Astrocyte (in vitro differentiated cells and primary cell): ENCODE results near the gene UGT1A6. TPM values are rescaled to one million over a fixed set of nuclear protein-coding genes. Genes with fewer than 3 reads are reported as not detected.

Source experiments
- DNase-seq: peaks from one replicate; pipeline ENCODE4 v3.0.0-alpha.2; 2010; ENCODE audit warnings: low read depth
- FAIRE-seq: peaks from 2 replicates; lab custom pipeline; 2011; peaks lifted over from hg19 to GRCh38; lab: Jason Lieb, UNC
- H2AFZ ChIP-seq: 2 replicates; pipeline ENCODE4 v1.6.0; 2012; ENCODE audit warnings: low read depth, low read length, inconsistent platforms
- H3K27ac ChIP-seq: 2 replicates; pipeline ENCODE4 v1.5.1; 2011; ENCODE audit warnings: low read depth, low read length, inconsistent platforms
- H3K27me3 ChIP-seq: 2 replicates; pipeline ENCODE4 v1.6.0; 2011; ENCODE audit warnings: low read length, inconsistent platforms; ENCODE audit not compliant: insufficient read depth
- H3K36me3 ChIP-seq: 2 replicates; pipeline ENCODE4 v1.5.1; 2011; ENCODE audit warnings: low read length, inconsistent platforms; ENCODE audit not compliant: insufficient read depth
- H3K4me1 ChIP-seq: 2 replicates; pipeline ENCODE4 v1.5.1; 2011; ENCODE audit warnings: low read length, inconsistent platforms; ENCODE audit not compliant: insufficient read depth
- H3K4me2 ChIP-seq: 2 replicates; pipeline ENCODE4 v1.6.0; 2012; ENCODE audit warnings: low read length, inconsistent platforms
- H3K4me3 ChIP-seq: 2 replicates; pipeline ENCODE4 v1.5.1; 2011; ENCODE audit warnings: low read depth, mild to moderate bottlenecking, low read length, inconsistent platforms; ENCODE audit not compliant: insufficient read depth
- H3K79me2 ChIP-seq: 2 replicates; pipeline ENCODE4 v1.6.0; 2012; ENCODE audit warnings: mild to moderate bottlenecking, low read length, inconsistent platforms; ENCODE audit not compliant: insufficient read depth
- H3K9ac ChIP-seq: 2 replicates; pipeline ENCODE4 v1.6.0; 2012; ENCODE audit warnings: mild to moderate bottlenecking, low read length, inconsistent platforms
- H3K9me3 ChIP-seq: 2 replicates; pipeline ENCODE4 v1.5.1; 2012; ENCODE audit warnings: low read depth, mild to moderate bottlenecking, low read length, inconsistent platforms; ENCODE audit not compliant: insufficient read depth
- H4K20me1 ChIP-seq: 2 replicates; pipeline ENCODE4 v1.6.0; 2012; ENCODE audit warnings: low read length, inconsistent platforms; ENCODE audit not compliant: insufficient read depth
- H3K27ac Mint-ChIP-seq: one replicate; pipeline ENCODE4 v1.8.0; 2021; ENCODE audit warnings: mild to moderate bottlenecking, mixed read lengths; ENCODE audit not compliant: unreplicated experiment
- H3K27me3 Mint-ChIP-seq: one replicate; pipeline ENCODE4 v1.8.0; 2021; ENCODE audit warnings: low read depth, mixed read lengths; ENCODE audit not compliant: unreplicated experiment
- H3K36me3 Mint-ChIP-seq: one replicate; pipeline ENCODE4 v1.8.0; 2021; ENCODE audit warnings: low read depth, mixed read lengths; ENCODE audit not compliant: unreplicated experiment
- H3K4me1 Mint-ChIP-seq: one replicate; pipeline ENCODE4 v1.8.0; 2021; ENCODE audit warnings: low read depth, mixed read lengths; ENCODE audit not compliant: unreplicated experiment
- H3K4me3 Mint-ChIP-seq: one replicate; pipeline ENCODE4 v1.8.0; 2021; ENCODE audit warnings: mild to moderate bottlenecking, moderate library complexity, mixed read lengths; ENCODE audit not compliant: unreplicated experiment
- H3K9me3 Mint-ChIP-seq: one replicate; pipeline ENCODE4 v1.8.0; 2021; ENCODE audit warnings: mild to moderate bottlenecking, mixed read lengths; ENCODE audit not compliant: unreplicated experiment
- EZH2 ChIP-seq: IDR thresholded peaks from 2 replicates; pipeline ENCODE4 v1.6.1; 2012; ENCODE audit warnings: mild to moderate bottlenecking, low read length, inconsistent platforms; ENCODE audit not compliant: insufficient read depth
- total RNA-seq: library from RNA; stranded (reverse); gene quantifications from 2 replicates; pipeline ENCODE4 v1.2.1, GENCODE V29; 2021
- TF ChIP-seq, protein P1 (sequence below): IDR thresholded peaks from 2 replicates; pipeline ENCODE4 v1.5.1; 2011; ENCODE audit warnings: low read depth, mild to moderate bottlenecking, inconsistent platforms, low read length, moderate library complexity; ENCODE audit not compliant: insufficient read depth

UGT1A6 gene
- total RNA-seq, 1 donor from 2014 or later, result not detected

DNA sequence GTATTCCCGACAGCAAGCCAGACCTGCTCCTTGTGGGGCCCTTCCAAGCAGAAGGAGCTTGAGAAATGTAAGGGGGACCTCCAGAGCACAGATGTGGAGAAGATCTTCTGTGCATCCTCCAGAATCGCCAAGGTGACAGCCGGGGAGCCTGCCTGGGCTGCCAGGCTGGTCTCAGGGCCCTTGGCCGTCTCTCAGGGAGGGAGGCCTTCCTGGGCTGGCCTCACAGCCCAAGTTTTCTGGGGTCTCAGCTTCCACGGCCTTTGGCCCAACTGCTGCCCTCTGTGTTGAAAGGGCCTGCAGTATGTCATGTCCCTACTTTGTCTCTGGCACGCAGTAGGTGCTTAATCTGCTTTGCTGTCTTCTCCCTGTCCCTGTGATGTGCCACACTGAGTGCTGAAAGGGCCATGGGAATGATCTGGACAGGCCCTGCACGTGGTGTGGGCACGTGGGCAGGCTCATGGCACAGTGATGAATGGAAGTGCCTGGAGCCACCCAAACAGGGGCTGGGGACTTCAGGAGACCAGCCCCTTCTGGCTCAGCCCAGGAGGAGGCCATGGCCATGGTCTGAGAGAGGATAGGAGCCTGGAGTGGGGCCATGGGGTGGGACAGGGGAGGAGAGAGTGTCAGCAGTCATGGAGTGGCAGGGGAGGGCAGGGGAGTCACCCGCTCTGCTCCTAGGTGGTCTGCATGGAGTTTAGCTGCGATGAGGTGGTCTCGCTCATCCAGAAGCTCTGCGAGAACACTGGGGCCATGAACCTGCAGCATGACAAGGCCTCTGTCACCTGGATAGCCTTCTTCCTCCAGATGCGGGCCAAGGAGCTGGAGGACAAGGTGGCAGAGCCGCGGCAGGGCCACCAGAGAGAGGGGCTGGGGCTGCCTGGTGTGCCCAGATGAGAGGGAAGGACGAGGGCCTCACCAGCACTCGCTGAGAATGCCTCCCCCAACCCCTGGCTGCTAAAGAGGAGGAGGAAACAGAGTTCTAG, 126.2 kb downstream of the UGT1A6 start:
- H3K9me3 Mint-ChIP-seq, result no peaks in the 10 kb centered on the region
- H3K4me1 ChIP-seq, result no peaks in the 10 kb centered on the region
- no peak overlapping the region for H3K27ac Mint-ChIP-seq

DNA sequence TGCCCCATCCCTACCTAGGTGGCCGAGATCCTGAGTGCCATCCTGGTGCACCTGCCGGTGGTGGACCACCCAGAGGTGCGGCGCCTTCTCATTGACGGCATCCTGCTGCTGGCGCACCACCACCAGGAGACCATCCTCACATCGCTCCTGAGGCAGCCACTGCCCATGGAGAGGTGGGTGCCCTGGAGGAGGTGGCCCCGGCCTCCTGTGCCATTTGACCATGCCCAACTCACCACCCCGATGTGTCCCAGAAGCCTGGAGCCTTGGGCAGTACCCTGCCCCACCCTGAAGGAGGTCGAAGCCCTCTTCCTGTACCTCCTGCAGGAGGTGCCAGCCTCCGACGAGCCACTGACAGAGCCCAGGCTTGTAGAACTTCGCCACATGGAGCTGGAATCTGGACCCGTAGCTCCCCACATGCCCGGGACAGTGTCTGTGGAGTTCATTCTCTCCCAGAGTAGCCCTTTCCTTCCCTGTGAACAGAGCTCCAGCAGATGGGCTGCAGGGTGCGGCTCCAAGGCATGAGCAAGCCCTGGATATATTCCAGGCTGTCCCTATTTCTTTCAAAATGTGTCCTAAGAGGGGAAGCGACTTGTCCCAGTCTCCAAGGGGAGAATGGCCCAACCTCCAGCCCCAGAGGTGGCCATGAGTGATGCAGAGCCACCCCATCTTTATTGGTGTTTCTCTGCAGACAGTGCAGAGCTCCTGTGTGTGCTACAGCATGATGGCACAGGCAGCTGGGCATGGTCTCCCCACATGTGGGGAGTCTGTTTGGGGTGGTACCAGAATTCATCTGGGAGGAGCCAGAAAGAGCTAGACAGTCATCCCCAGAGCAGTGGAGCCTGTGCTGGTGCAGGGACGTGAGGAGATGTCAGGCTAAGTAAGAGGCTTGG, 127.4 kb downstream of the UGT1A6 start:
- Histone ChIP-seq H3K9me3 (no peaks in the 10 kb centered on the region), H3K4me1 (no peaks in the 10 kb centered on the region), H4K20me1 (no peaks in the 10 kb centered on the region), H3K79me2 (no peaks in the 10 kb centered on the region), H3K9ac (no peak overlapping the region), H3K27me3 (no peaks in the 10 kb centered on the region), H3K4me3 (no peak overlapping the region), H2AFZ (no peak overlapping the region), H3K36me3 (no peaks in the 10 kb centered on the region), H3K27ac (no peak overlapping the region), H3K4me2 (no peak overlapping the region)
- no peak for DNase-seq
- no peak overlapping the region for H3K4me3 Mint-ChIP-seq
- no peak for TF ChIP-seq EZH2
- TF ChIP-seq, protein P1, sequence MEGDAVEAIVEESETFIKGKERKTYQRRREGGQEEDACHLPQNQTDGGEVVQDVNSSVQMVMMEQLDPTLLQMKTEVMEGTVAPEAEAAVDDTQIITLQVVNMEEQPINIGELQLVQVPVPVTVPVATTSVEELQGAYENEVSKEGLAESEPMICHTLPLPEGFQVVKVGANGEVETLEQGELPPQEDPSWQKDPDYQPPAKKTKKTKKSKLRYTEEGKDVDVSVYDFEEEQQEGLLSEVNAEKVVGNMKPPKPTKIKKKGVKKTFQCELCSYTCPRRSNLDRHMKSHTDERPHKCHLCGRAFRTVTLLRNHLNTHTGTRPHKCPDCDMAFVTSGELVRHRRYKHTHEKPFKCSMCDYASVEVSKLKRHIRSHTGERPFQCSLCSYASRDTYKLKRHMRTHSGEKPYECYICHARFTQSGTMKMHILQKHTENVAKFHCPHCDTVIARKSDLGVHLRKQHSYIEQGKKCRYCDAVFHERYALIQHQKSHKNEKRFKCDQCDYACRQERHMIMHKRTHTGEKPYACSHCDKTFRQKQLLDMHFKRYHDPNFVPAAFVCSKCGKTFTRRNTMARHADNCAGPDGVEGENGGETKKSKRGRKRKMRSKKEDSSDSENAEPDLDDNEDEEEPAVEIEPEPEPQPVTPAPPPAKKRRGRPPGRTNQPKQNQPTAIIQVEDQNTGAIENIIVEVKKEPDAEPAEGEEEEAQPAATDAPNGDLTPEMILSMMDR, result no peak
- no peaks in the 10 kb centered on the region for H3K36me3 Mint-ChIP-seq
- no peaks in the 10 kb centered on the region for H3K4me1 Mint-ChIP-seq
- H3K27me3 Mint-ChIP-seq, result peaks cover 22% of the 10 kb centered on the region
- no peaks in the 10 kb centered on the region for H3K9me3 Mint-ChIP-seq
- H3K27ac Mint-ChIP-seq, result no peak overlapping the region
- no peak for FAIRE-seq

More for the DNA sequence above, 126.2 kb downstream of the UGT1A6 start:
- Mint-ChIP-seq H3K4me3 (no peak overlapping the region), H3K36me3 (no peaks in the 10 kb centered on the region), H3K4me1 (no peaks in the 10 kb centered on the region), H3K27me3 (peaks cover 23% of the 10 kb centered on the region)
- Histone ChIP-seq H3K9me3 (no peaks in the 10 kb centered on the region), H3K36me3 (no peaks in the 10 kb centered on the region), H3K27ac (no peak overlapping the region), H3K4me3 (no peak overlapping the region), H4K20me1 (no peaks in the 10 kb centered on the region), H3K4me2 (no peak overlapping the region), H2AFZ (no peak overlapping the region), H3K27me3 (no peaks in the 10 kb centered on the region), H3K79me2 (no peaks in the 10 kb centered on the region), H3K9ac (no peak overlapping the region)
- no peak for FAIRE-seq
- no peak for DNase-seq
- TF ChIP-seq, protein P1, result no peak
- TF ChIP-seq EZH2, result no peak
